ENCODE results near the gene TCP11. TPM values are rescaled to one million over a fixed set of nuclear protein-coding genes. Genes with fewer than 3 reads are reported as not detected.

The TCP11 gene
- total RNA-seq, 2 experiments from 2014 or later: not detected

DNA sequence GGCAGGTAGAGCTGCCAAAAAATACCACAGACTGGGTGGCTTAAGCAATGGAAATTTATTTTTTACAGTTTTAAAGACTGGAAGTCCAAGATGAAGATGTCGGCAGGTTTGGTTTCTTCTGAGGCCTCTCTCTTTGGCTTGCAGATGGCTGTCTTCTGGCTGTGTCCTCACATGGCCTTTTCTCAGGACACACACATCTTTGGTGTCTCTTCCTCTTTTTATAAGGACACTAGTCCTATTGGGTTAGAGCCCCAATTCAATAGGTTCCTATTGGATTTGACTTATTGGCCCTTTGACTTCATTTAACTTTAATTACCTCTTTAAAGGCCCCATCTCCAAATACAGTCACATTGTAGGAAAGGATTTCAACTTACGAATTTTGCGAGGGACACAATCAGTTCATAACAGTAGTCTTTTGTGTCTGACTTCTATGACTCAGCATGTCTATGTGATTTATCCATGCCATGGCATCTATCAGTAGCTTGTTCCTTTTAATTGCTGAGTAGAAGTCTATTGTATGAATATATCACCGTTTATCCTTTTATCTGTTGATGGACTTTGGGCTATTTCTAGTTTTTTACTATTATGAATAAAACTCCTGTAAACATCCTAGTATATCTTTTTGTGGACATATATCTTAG lies 11.0 kb upstream of the TCP11 start:
- H3K4me3 Mint-ChIP-seq: no peak overlapping the region

GRCh38 chr6:35151466-35151865 lies 10.3 kb upstream of the TCP11 start:
- Mint-ChIP-seq H3K27me3 (peaks cover 2% of the 10 kb centered on the region), H3K27ac (no peak overlapping the region), H3K9me3 (no peaks in the 10 kb centered on the region), H3K4me1 (peaks cover 30% of the 10 kb centered on the region), H3K36me3 (ENCODE audit: low read depth) (no peaks in the 10 kb centered on the region), H3K4me3 (no peak overlapping the region)
- CTCF ChIA-PET: interaction anchor here (1.5 kb wide), 1 partner anchor 11 kb away, joined by 4 read pairs; no protein-coding TSS in a partner anchor
- DNase-seq: no peak
- POLR2A ChIA-PET: no interaction called here

More for the DNA sequence above, 11.0 kb upstream of the TCP11 start:
- Mint-ChIP-seq H3K9me3 (no peaks in the 10 kb centered on the region), H3K27me3 (peaks cover 2% of the 10 kb centered on the region), H3K4me1 (peaks cover 28% of the 10 kb centered on the region), H3K27ac (no peak overlapping the region), H3K36me3 (ENCODE audit: low read depth) (no peaks in the 10 kb centered on the region)
- POLR2A ChIA-PET: no interaction called here
- no peak for DNase-seq
- CTCF ChIA-PET: interaction anchor here (1.5 kb wide), 1 partner anchor 11 kb away, joined by 4 read pairs; no protein-coding TSS in a partner anchor

- POLR2A ChIA-PET: interaction anchor here (0.6 kb wide), 1 partner anchor 408 kb away, joined by 4 read pairs; no protein-coding TSS in a partner anchor
- peaks cover 29% of the 10 kb centered on the region for H3K4me1 Mint-ChIP-seq
- H3K36me3 Mint-ChIP-seq (ENCODE audit: low read depth): no peaks in the 10 kb centered on the region
- CTCF ChIA-PET: interaction anchor here (0.9 to 4.4 kb wide), 4 partner anchors 9 to 344 kb away, joined by 3 to 29 read pairs (median 4); no protein-coding TSS in a partner anchor
- H3K9me3 Mint-ChIP-seq: no peaks in the 10 kb centered on the region
- no peak for DNase-seq
- no peak overlapping the region for H3K27ac Mint-ChIP-seq
- peaks cover 2% of the 10 kb centered on the region for H3K27me3 Mint-ChIP-seq
- H3K4me3 Mint-ChIP-seq: no peak overlapping the region
Observed at GRCh38 chr6:35149891-35150566, 8.9 kb upstream of the TCP11 start.

DNA sequence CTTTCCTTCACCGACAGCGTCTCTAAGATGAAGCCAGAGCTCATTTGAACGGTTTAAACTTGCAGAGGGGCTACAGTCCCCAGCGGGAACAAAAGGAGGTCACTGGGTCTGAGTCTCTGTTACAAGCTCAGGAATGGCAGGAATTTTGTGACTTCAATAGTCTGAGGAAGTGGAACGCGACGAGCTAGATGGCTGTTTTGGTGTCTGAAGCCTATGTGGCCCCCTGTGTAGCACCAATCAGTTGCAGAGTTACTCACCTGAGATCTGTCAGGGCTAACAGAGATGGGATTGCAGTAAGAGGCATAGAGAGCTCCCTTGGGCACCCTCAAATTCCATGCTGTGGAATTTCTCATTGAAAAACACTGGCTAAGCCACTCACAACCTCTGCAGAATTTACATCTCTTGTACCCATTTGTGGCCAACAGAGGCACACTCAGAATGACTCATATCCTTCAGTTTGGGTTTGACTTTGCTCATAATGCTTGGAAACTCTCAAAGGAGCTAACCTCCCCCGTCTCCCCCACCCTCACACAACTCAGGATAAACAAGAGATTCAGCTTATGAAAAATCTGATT lies 7.1 kb upstream of the TCP11 start:
- Mint-ChIP-seq H3K27ac (no peak overlapping the region), H3K36me3 (ENCODE audit: low read depth) (no peaks in the 10 kb centered on the region), H3K4me3 (no peak overlapping the region), H3K4me1 (peaks cover 25% of the 10 kb centered on the region), H3K27me3 (peaks cover 2% of the 10 kb centered on the region), H3K9me3 (no peaks in the 10 kb centered on the region)
- peak; percentile 40 for DNase-seq
- CTCF ChIA-PET: interaction anchor here (0.5 to 4.4 kb wide), 11 partner anchors 9 to 1390 kb away, joined by 3 to 29 read pairs (median 3); no protein-coding TSS in a partner anchor
- POLR2A ChIA-PET: interaction anchor here (0.6 to 0.9 kb wide), 2 partner anchors 33 to 57 kb away, joined by 3 to 4 read pairs; no protein-coding TSS in a partner anchor

GRCh38 chr6:35147486-35147885 lies 6.3 kb upstream of the TCP11 start:
- no peaks in the 10 kb centered on the region for H3K9me3 Mint-ChIP-seq
- no peak overlapping the region for H3K27ac Mint-ChIP-seq
- H3K4me3 Mint-ChIP-seq: no peak overlapping the region
- no peak for DNase-seq
- H3K36me3 Mint-ChIP-seq (ENCODE audit: low read depth): no peaks in the 10 kb centered on the region
- peaks cover 3% of the 10 kb centered on the region for H3K27me3 Mint-ChIP-seq
- H3K4me1 Mint-ChIP-seq: peaks cover 26% of the 10 kb centered on the region
- CTCF ChIA-PET: interaction anchor here (0.9 to 4.4 kb wide), 6 partner anchors 7 to 85 kb away, joined by 3 to 29 read pairs (median 4); no protein-coding TSS in a partner anchor
- POLR2A ChIA-PET: no interaction called here

- Mint-ChIP-seq H3K27ac (no peak overlapping the region), H3K36me3 (ENCODE audit: low read depth) (no peaks in the 10 kb centered on the region), H3K4me3 (no peak overlapping the region), H3K27me3 (peaks cover 5% of the 10 kb centered on the region), H3K9me3 (no peaks in the 10 kb centered on the region), H3K4me1 (peaks cover 28% of the 10 kb centered on the region)
- ChIA-PET CTCF (interaction anchor here (0.8 to 4.4 kb wide), 6 partner anchors 8 to 160 kb away, joined by 3 to 29 read pairs (median 4); no protein-coding TSS in a partner anchor), POLR2A (no interaction called here)
- DNase-seq: no peak
Observed at GRCh38 chr6:35147026-35147425, 5.9 kb upstream of the TCP11 start.

GRCh38 chr6:35146453-35146852 lies 5.3 kb upstream of the TCP11 start:
- DNase-seq: peak; percentile 20
- ChIA-PET POLR2A (no interaction called here), CTCF (interaction anchor here (0.6 to 4.4 kb wide), 7 partner anchors 8 to 159 kb away, joined by 3 to 29 read pairs (median 4); no protein-coding TSS in a partner anchor)
- no peaks in the 10 kb centered on the region for H3K36me3 Mint-ChIP-seq (ENCODE audit: low read depth)
- no peak overlapping the region for H3K27ac Mint-ChIP-seq
- no peak overlapping the region for H3K4me3 Mint-ChIP-seq
- H3K4me1 Mint-ChIP-seq: peaks cover 31% of the 10 kb centered on the region
- no peaks in the 10 kb centered on the region for H3K9me3 Mint-ChIP-seq
- peaks cover 6% of the 10 kb centered on the region for H3K27me3 Mint-ChIP-seq

GRCh38 chr6:35145757-35146156 lies 4.6 kb upstream of the TCP11 start:
- Mint-ChIP-seq H3K4me1 (peaks cover 32% of the 10 kb centered on the region), H3K9me3 (no peaks in the 10 kb centered on the region), H3K27ac (no peak overlapping the region), H3K27me3 (peaks cover 7% of the 10 kb centered on the region), H3K36me3 (ENCODE audit: low read depth) (no peaks in the 10 kb centered on the region), H3K4me3 (no peak overlapping the region)
- ChIA-PET CTCF (interaction anchor here (0.6 to 4.4 kb wide), 6 partner anchors 9 to 159 kb away, joined by 3 to 29 read pairs (median 5); no protein-coding TSS in a partner anchor), POLR2A (no interaction called here)
- no peak for DNase-seq

- H3K4me3 Mint-ChIP-seq: no peak overlapping the region
- no peak overlapping the region for H3K27ac Mint-ChIP-seq
- H3K4me1 Mint-ChIP-seq: peaks cover 26% of the 10 kb centered on the region
- H3K9me3 Mint-ChIP-seq: no peaks in the 10 kb centered on the region
- no peaks in the 10 kb centered on the region for H3K36me3 Mint-ChIP-seq (ENCODE audit: low read depth)
- ChIA-PET CTCF (interaction anchor here (0.6 kb wide), 1 partner anchor 474 kb away, joined by 3 read pairs; no protein-coding TSS in a partner anchor), POLR2A (no interaction called here)
- DNase-seq: no peak
- H3K27me3 Mint-ChIP-seq: peaks cover 28% of the 10 kb centered on the region
Observed at GRCh38 chr6:35142588-35143569, 1.7 kb upstream of the TCP11 start.

GRCh38 chr6:35140639-35141006 lies 516 bp downstream of the TCP11 start:
- ChIA-PET CTCF (interaction anchor here (1.1 to 1.8 kb wide), 7 partner anchors 10 to 156 kb away, joined by 3 to 9 read pairs (median 3); no protein-coding TSS in a partner anchor), POLR2A (no interaction called here)
- Mint-ChIP-seq H3K9me3 (no peaks in the 10 kb centered on the region), H3K4me1 (peaks cover 17% of the 10 kb centered on the region), H3K36me3 (ENCODE audit: low read depth) (no peaks in the 10 kb centered on the region), H3K27me3 (peaks cover 28% of the 10 kb centered on the region), H3K27ac (no peak overlapping the region), H3K4me3 (no peak overlapping the region)
- no peak for DNase-seq

DNA sequence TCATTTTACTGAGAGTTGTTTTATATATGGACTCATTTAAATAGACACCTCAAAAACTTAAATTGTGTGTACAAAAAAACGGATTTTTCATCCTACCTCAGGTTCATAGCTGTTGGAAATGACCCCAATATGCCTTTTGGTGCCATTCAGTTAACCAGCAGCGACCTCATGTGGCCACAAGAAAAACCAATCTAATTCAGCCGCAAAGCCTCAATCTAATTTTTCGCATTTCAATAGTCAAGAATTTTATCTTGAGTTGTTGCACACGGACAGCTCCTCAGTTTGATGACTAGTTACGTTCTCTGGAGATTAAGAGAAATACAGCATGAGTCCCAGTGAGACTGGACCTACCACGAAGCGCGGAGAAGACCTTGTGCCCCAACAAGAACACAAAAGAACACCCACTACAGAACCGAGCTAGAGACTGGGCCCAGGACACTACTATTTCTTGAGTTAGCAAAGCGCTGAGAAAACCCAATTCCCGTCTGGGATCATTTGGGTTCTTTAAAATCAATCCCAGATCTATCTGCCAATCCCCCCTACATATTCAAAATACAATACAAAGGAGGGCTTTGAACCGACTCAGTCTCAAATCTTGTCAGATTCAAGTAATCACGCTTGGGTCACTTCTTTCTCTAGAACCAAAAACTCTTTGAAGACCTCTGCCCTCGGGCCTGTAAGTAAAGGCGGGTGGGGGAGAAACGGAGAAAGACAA lies 1.1 kb downstream of the TCP11 start:
- Mint-ChIP-seq H3K27ac (no peak overlapping the region), H3K36me3 (ENCODE audit: low read depth) (no peaks in the 10 kb centered on the region), H3K4me3 (no peak overlapping the region), H3K27me3 (peaks cover 28% of the 10 kb centered on the region), H3K4me1 (peaks cover 17% of the 10 kb centered on the region), H3K9me3 (no peaks in the 10 kb centered on the region)
- POLR2A ChIA-PET: no interaction called here
- CTCF ChIA-PET: interaction anchor here (0.7 to 1.8 kb wide), 10 partner anchors 10 to 788 kb away, joined by 3 to 9 read pairs (median 3); no protein-coding TSS in a partner anchor
- peak; percentile 49 for DNase-seq

All from activated CD4-positive, alpha-beta T cell treated with anti-CD3 and anti-CD28 coated beads, Interleukin-2, amount 10 ng/mL, durations not matched to agents 7 days and 5 days (primary cell).